ENCODE results near the gene MADCAM1.

The MADCAM1 gene

GRCh38 chr19:494171-495080 lies 1.9 kb upstream of the MADCAM1 start:
- H3K4me3 Mint-ChIP-seq: no peak overlapping the region
- peaks cover 8% of the 10 kb centered on the region for H3K4me1 Mint-ChIP-seq
- peaks cover 6% of the 10 kb centered on the region for H3K27me3 Mint-ChIP-seq
- H3K27ac Mint-ChIP-seq: no peak overlapping the region
- H3K36me3 Mint-ChIP-seq: no peaks in the 10 kb centered on the region
- no peaks in the 10 kb centered on the region for H3K9me3 Mint-ChIP-seq

GRCh38 chr19:495081-495401 lies 1.2 kb upstream of the MADCAM1 start:
- peaks cover 8% of the 10 kb centered on the region for H3K4me1 Mint-ChIP-seq

GRCh38 chr19:495402-496111 lies 729 bp upstream of the MADCAM1 start:
- H3K4me3 Mint-ChIP-seq: peak overlapping the region; percentile 30
- peaks cover 8% of the 10 kb centered on the region for H3K4me1 Mint-ChIP-seq
- peaks cover 7% of the 10 kb centered on the region for H3K27me3 Mint-ChIP-seq
- no peaks in the 10 kb centered on the region for H3K9me3 Mint-ChIP-seq
- no peak overlapping the region for H3K27ac Mint-ChIP-seq
- no peaks in the 10 kb centered on the region for H3K36me3 Mint-ChIP-seq

More at GRCh38 chr19:495081-495401, 1.2 kb upstream of the MADCAM1 start:
- Mint-ChIP-seq H3K27ac (no peak overlapping the region), H3K9me3 (no peaks in the 10 kb centered on the region), H3K27me3 (peaks cover 7% of the 10 kb centered on the region), H3K4me3 (no peak overlapping the region), H3K36me3 (no peaks in the 10 kb centered on the region)

GRCh38 chr19:496986-497385 lies 700 bp downstream of the MADCAM1 start:
- H3K4me3 Mint-ChIP-seq: no peak overlapping the region

GRCh38 chr19:497491-497868 lies 1.2 kb downstream of the MADCAM1 start:
- Mint-ChIP-seq H3K27ac (no peak overlapping the region), H3K4me1 (peaks cover 8% of the 10 kb centered on the region), H3K36me3 (no peaks in the 10 kb centered on the region), H3K4me3 (no peak overlapping the region), H3K9me3 (no peaks in the 10 kb centered on the region), H3K27me3 (peaks cover 7% of the 10 kb centered on the region)

More at GRCh38 chr19:496986-497385, 700 bp downstream of the MADCAM1 start:
- peaks cover 8% of the 10 kb centered on the region for H3K4me1 Mint-ChIP-seq
- no peaks in the 10 kb centered on the region for H3K9me3 Mint-ChIP-seq
- H3K36me3 Mint-ChIP-seq: no peaks in the 10 kb centered on the region
- peaks cover 7% of the 10 kb centered on the region for H3K27me3 Mint-ChIP-seq
- H3K27ac Mint-ChIP-seq: no peak overlapping the region

GRCh38 chr19:497869-498510 lies 1.7 kb downstream of the MADCAM1 start:
- H3K27me3 Mint-ChIP-seq: peaks cover 7% of the 10 kb centered on the region
- no peak overlapping the region for H3K4me3 Mint-ChIP-seq

GRCh38 chr19:498511-498891 lies 2.2 kb downstream of the MADCAM1 start:
- Mint-ChIP-seq H3K4me3 (no peak overlapping the region), H3K9me3 (no peaks in the 10 kb centered on the region), H3K27ac (no peak overlapping the region), H3K36me3 (no peaks in the 10 kb centered on the region), H3K4me1 (peaks cover 8% of the 10 kb centered on the region), H3K27me3 (peaks cover 7% of the 10 kb centered on the region)

More at GRCh38 chr19:497869-498510, 1.7 kb downstream of the MADCAM1 start:
- H3K27ac Mint-ChIP-seq: no peak overlapping the region
- H3K4me1 Mint-ChIP-seq: peaks cover 8% of the 10 kb centered on the region
- H3K9me3 Mint-ChIP-seq: no peaks in the 10 kb centered on the region
- H3K36me3 Mint-ChIP-seq: no peaks in the 10 kb centered on the region

- Mint-ChIP-seq H3K4me3 (no peak overlapping the region), H3K9me3 (no peaks in the 10 kb centered on the region), H3K36me3 (no peaks in the 10 kb centered on the region), H3K4me1 (peaks cover 4% of the 10 kb centered on the region), H3K27ac (no peak overlapping the region), H3K27me3 (peaks cover 7% of the 10 kb centered on the region)
Measured at GRCh38 chr19:498977-499623, 2.8 kb downstream of the MADCAM1 start.

GRCh38 chr19:501646-502045 lies 5.4 kb downstream of the MADCAM1 start:
- H3K27ac Mint-ChIP-seq: no peak overlapping the region
- H3K4me3 Mint-ChIP-seq: no peak overlapping the region
- no peaks in the 10 kb centered on the region for H3K36me3 Mint-ChIP-seq
- peaks cover 12% of the 10 kb centered on the region for H3K4me1 Mint-ChIP-seq
- H3K9me3 Mint-ChIP-seq: no peaks in the 10 kb centered on the region
- H3K27me3 Mint-ChIP-seq: peaks cover 5% of the 10 kb centered on the region

GRCh38 chr19:504616-505015 lies 8.3 kb downstream of the MADCAM1 start:
- Mint-ChIP-seq H3K27ac (no peak overlapping the region), H3K36me3 (no peaks in the 10 kb centered on the region), H3K4me3 (no peak overlapping the region), H3K4me1 (peaks cover 25% of the 10 kb centered on the region), H3K27me3 (no peaks in the 10 kb centered on the region), H3K9me3 (no peaks in the 10 kb centered on the region)

GRCh38 chr19:506404-507285 lies 10.4 kb downstream of the MADCAM1 start:
- Mint-ChIP-seq H3K27ac (peak overlapping the region; percentile 100), H3K4me1 (peaks cover 39% of the 10 kb centered on the region), H3K27me3 (no peaks in the 10 kb centered on the region)

GRCh38 chr19:507286-508203 lies 11.3 kb downstream of the MADCAM1 start, which contains the start of gene TPGS1:
TSS of gene TPGS1 (plus strand) at chr19:507497. CDS start at chr19:507507, 10 bp downstream.
- Mint-ChIP-seq H3K27ac (peak within 1 kb of the TSS; percentile 100), H3K9me3 (no peaks in the 10 kb centered on the region), H3K27me3 (no peaks in the 10 kb centered on the region), H3K4me1 (peaks cover 47% of the 10 kb centered on the region), H3K36me3 (peaks cover 2% of the 10 kb centered on the region), H3K4me3 (peak within 1 kb of the TSS; percentile 92)

More at GRCh38 chr19:506404-507285, 10.4 kb downstream of the MADCAM1 start:
- no peaks in the 10 kb centered on the region for H3K9me3 Mint-ChIP-seq
- peaks cover 2% of the 10 kb centered on the region for H3K36me3 Mint-ChIP-seq
- H3K4me3 Mint-ChIP-seq: peak overlapping the region; percentile 92

- H3K9me3 Mint-ChIP-seq: no peaks in the 10 kb centered on the region
- H3K27ac Mint-ChIP-seq: peak overlapping the region; percentile 87
- H3K36me3 Mint-ChIP-seq: peaks cover 2% of the 10 kb centered on the region
- peaks cover 47% of the 10 kb centered on the region for H3K4me1 Mint-ChIP-seq
- peak overlapping the region; percentile 92 for H3K4me3 Mint-ChIP-seq
- H3K27me3 Mint-ChIP-seq: no peaks in the 10 kb centered on the region
Measured at GRCh38 chr19:508204-509150, 12.2 kb downstream of the MADCAM1 start.

Data from activated naive CD4-positive, alpha-beta T cell treated with anti-CD3 and anti-CD28 coated beads, Interleukin-2, amount 50 U/mL, for 24 hours (primary cell).